ENCODE results near the gene CDR2. TPM values are rescaled to one million over a fixed set of nuclear protein-coding genes. Genes with fewer than 3 reads are reported as not detected.

The CDR2 gene
- total and polyA plus RNA-seq, 5 donors: 7.2 to 19.2 (median 9.7) TPM

GRCh38 chr16:22330326-22330725, 44.1 kb downstream of the CDR2 start:
- no peaks in the 10 kb centered on the region for H3K9me3 ChIP-seq (ENCODE audit: control insufficient read depth, low read length)
- intact Hi-C loops (cut with DNase I): no loop called here
- no peaks in the 10 kb centered on the region for H3K27me3 ChIP-seq (ENCODE audit: control insufficient read depth, insufficient read depth)
- H3K4me1 ChIP-seq (ENCODE audit: control insufficient read depth, insufficient read depth, low read length): no peaks in the 10 kb centered on the region
- WGBS: 67% methylated on average over 4 of the region's 4 CpGs
- H3K4me3 ChIP-seq (ENCODE audit: low read length): no peak overlapping the region
- DNase-seq (no peak), ATAC-seq (no peak)
- no peak overlapping the region for H3K27ac ChIP-seq (ENCODE audit: low read length)

- 94% methylated on average over 9 of the region's 9 CpGs for WGBS
- intact Hi-C loops (cut with DNase I): no loop called here
- H3K4me3 ChIP-seq (ENCODE audit: low read length): no peak overlapping the region
- H3K27ac ChIP-seq (ENCODE audit: low read length): no peak overlapping the region
- DNase-seq (no peak), ATAC-seq (no peak)
- no peaks in the 10 kb centered on the region for H3K4me1 ChIP-seq (ENCODE audit: control insufficient read depth, insufficient read depth, low read length)
- no peaks in the 10 kb centered on the region for H3K27me3 ChIP-seq (ENCODE audit: control insufficient read depth, insufficient read depth)
- no peaks in the 10 kb centered on the region for H3K9me3 ChIP-seq (ENCODE audit: control insufficient read depth, low read length)
Observed at GRCh38 chr16:22329199-22329695, 45.2 kb downstream of the CDR2 start.

GRCh38 chr16:22328081-22328725, 46.2 kb downstream of the CDR2 start:
- no peak for ATAC-seq
- intact Hi-C loops (cut with DNase I): no loop called here
- no peak for DNase-seq

GRCh38 chr16:22327446-22327775, 47.0 kb downstream of the CDR2 start:
- Histone ChIP-seq H3K9me3 (ENCODE audit: control insufficient read depth, low read length) (no peaks in the 10 kb centered on the region), H3K27ac (ENCODE audit: low read length) (no peak overlapping the region), H3K4me1 (ENCODE audit: control insufficient read depth, insufficient read depth, low read length) (no peaks in the 10 kb centered on the region), H3K4me3 (ENCODE audit: low read length) (no peak overlapping the region), H3K27me3 (ENCODE audit: control insufficient read depth, insufficient read depth) (no peaks in the 10 kb centered on the region)
- 93% methylated on average over 6 of the region's 6 CpGs for WGBS
- DNase-seq (no peak), ATAC-seq (no peak)
- intact Hi-C loops (cut with DNase I): no loop called here

More at GRCh38 chr16:22328081-22328725, 46.2 kb downstream of the CDR2 start:
- Histone ChIP-seq H3K4me1 (ENCODE audit: control insufficient read depth, insufficient read depth, low read length) (no peaks in the 10 kb centered on the region), H3K27me3 (ENCODE audit: control insufficient read depth, insufficient read depth) (no peaks in the 10 kb centered on the region), H3K9me3 (ENCODE audit: control insufficient read depth, low read length) (no peaks in the 10 kb centered on the region), H3K27ac (ENCODE audit: low read length) (no peak overlapping the region), H3K4me3 (ENCODE audit: low read length) (no peak overlapping the region)
- 81% methylated on average over 10 of the region's 10 CpGs for WGBS

GRCh38 chr16:22326771-22327445, 47.5 kb downstream of the CDR2 start:
- intact Hi-C loops (cut with DNase I): no loop called here
- Histone ChIP-seq H3K9me3 (ENCODE audit: control insufficient read depth, low read length) (no peaks in the 10 kb centered on the region), H3K4me3 (ENCODE audit: low read length) (no peak overlapping the region), H3K4me1 (ENCODE audit: control insufficient read depth, insufficient read depth, low read length) (no peaks in the 10 kb centered on the region), H3K27ac (ENCODE audit: low read length) (no peak overlapping the region), H3K27me3 (ENCODE audit: control insufficient read depth, insufficient read depth) (no peaks in the 10 kb centered on the region)
- DNase-seq (peak in 1 of 3 donors; percentile 56), ATAC-seq (no peak)
- WGBS: 88% methylated on average over 13 of the region's 13 CpGs

GRCh38 chr16:22326369-22326652, 48.1 kb downstream of the CDR2 start:
- 81% methylated on average over 4 of the region's 4 CpGs for WGBS
- H3K27ac ChIP-seq (ENCODE audit: low read length): no peak overlapping the region
- ATAC-seq (no peak), DNase-seq (no peak)
- H3K4me3 ChIP-seq (ENCODE audit: low read length): no peak overlapping the region
- H3K27me3 ChIP-seq (ENCODE audit: control insufficient read depth, insufficient read depth): no peaks in the 10 kb centered on the region
- intact Hi-C loops (cut with DNase I): no loop called here
- no peaks in the 10 kb centered on the region for H3K9me3 ChIP-seq (ENCODE audit: control insufficient read depth, low read length)
- no peaks in the 10 kb centered on the region for H3K4me1 ChIP-seq (ENCODE audit: control insufficient read depth, insufficient read depth, low read length)

- Histone ChIP-seq H3K27me3 (ENCODE audit: control insufficient read depth, insufficient read depth) (no peaks in the 10 kb centered on the region), H3K27ac (ENCODE audit: low read length) (no peak overlapping the region), H3K4me3 (ENCODE audit: low read length) (no peak overlapping the region), H3K4me1 (ENCODE audit: control insufficient read depth, insufficient read depth, low read length) (no peaks in the 10 kb centered on the region), H3K9me3 (ENCODE audit: control insufficient read depth, low read length) (no peaks in the 10 kb centered on the region)
- DNase-seq (peak in 1 of 3 donors; percentile 60), ATAC-seq (no peak)
- WGBS: 94% methylated on average over 46 of the region's 46 CpGs
- intact Hi-C loops (cut with DNase I): no loop called here
Observed at GRCh38 chr16:22325598-22326368, 48.6 kb downstream of the CDR2 start.

GRCh38 chr16:22324787-22325597, 49.4 kb downstream of the CDR2 start:
- H3K27me3 ChIP-seq (ENCODE audit: control insufficient read depth, insufficient read depth): no peaks in the 10 kb centered on the region
- 90% methylated on average over 19 of the region's 19 CpGs for WGBS
- H3K27ac ChIP-seq (ENCODE audit: low read length): no peak overlapping the region
- H3K4me3 ChIP-seq (ENCODE audit: low read length): no peak overlapping the region
- ATAC-seq (no peak), DNase-seq (peak in 1 of 3 donors; percentile 59)
- no peaks in the 10 kb centered on the region for H3K4me1 ChIP-seq (ENCODE audit: control insufficient read depth, insufficient read depth, low read length)
- intact Hi-C loops (cut with DNase I): no loop called here
- no peaks in the 10 kb centered on the region for H3K9me3 ChIP-seq (ENCODE audit: control insufficient read depth, low read length)

- ATAC-seq: no peak
- no peaks in the 10 kb centered on the region for H3K9me3 ChIP-seq (ENCODE audit: control insufficient read depth, low read length)
- intact Hi-C loops (cut with DNase I): no loop called here
- H3K27me3 ChIP-seq (ENCODE audit: control insufficient read depth, insufficient read depth): no peaks in the 10 kb centered on the region
- no peak overlapping the region for H3K27ac ChIP-seq (ENCODE audit: low read length)
- 89% methylated on average over 24 of the region's 24 CpGs for WGBS
- no peak overlapping the region for H3K4me3 ChIP-seq (ENCODE audit: low read length)
- no peaks in the 10 kb centered on the region for H3K4me1 ChIP-seq (ENCODE audit: control insufficient read depth, insufficient read depth, low read length)
- DNase-seq: no peak
Observed at GRCh38 chr16:22323959-22324786, 50.2 kb downstream of the CDR2 start.

- intact Hi-C loops (cut with DNase I): no loop called here
- H3K4me3 ChIP-seq (ENCODE audit: low read length): no peak overlapping the region
- no peaks in the 10 kb centered on the region for H3K4me1 ChIP-seq (ENCODE audit: control insufficient read depth, insufficient read depth, low read length)
- ATAC-seq: no peak
- 91% methylated on average over 12 of the region's 12 CpGs for WGBS
- H3K27me3 ChIP-seq (ENCODE audit: control insufficient read depth, insufficient read depth): no peaks in the 10 kb centered on the region
- H3K9me3 ChIP-seq (ENCODE audit: control insufficient read depth, low read length): no peaks in the 10 kb centered on the region
- H3K27ac ChIP-seq (ENCODE audit: low read length): no peak overlapping the region
- DNase-seq: no peak
Observed at GRCh38 chr16:22323173-22323958, 51.1 kb downstream of the CDR2 start.

Measured in right cardiac atrium (tissue), 5 donors.